ENCODE measurements around the gene FOXM1.

DNA sequence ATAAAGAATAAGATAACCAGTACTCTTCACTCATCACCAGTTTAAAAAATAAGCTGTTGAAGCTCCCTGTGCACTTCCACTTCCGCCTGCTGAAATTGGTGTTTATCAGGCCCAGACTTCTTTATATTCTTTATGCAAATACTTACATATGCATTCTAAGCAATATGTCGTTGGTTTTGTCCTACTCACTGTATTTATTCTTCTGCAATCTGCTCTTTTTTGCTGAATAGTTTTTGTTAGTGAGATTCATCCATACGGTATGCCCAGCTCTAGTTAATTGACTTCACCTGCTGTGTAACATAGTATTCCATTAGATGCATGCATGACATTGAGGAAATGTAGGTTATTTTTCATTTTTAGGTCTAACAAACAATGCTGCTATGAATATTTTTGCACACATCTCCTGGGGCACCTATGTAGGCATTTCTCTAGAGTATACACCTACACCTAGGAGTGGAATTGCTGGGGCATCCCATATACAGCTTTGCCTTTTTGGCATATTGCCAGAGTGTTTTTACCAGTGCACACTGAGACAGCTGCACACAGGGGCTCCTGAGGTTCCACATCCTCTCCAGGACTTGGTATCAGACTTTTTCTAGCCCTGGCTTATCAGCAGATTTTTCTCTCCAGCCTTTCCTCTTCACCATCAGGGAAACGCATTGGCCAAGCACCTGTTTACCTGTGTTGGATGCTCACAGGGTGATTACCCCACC is 41.1 kb downstream of the FOXM1 start:
- no peak for TF ChIP-seq CTCF (IDR thresholded peaks at IDR 0.05)
- no peak for TF ChIP-seq EZH2 (IDR thresholded peaks at IDR 0.05)
- no peak for TF ChIP-seq EZH2phosphoT487 (IDR thresholded peaks at IDR 0.05)
